Inferior parietal cortex (tissue), 1 donor: ENCODE results near the gene EFCAB6.

ENCODE experiments used
- DNase-seq: peaks from one replicate; pipeline ENCODE4 v3.0.0-alpha.2; 2016; ENCODE audit errors: extremely low spot score

Gene EFCAB6

GRCh38 chr22:43812890-43813289 is 785 bp upstream of the EFCAB6 start:
- no peak for DNase-seq

GRCh38 chr22:43811777-43812148 is 342 bp downstream of the EFCAB6 start:
- DNase-seq, result no peak

- DNase-seq, result no peak
Observed at GRCh38 chr22:43802897-43803495, 9.1 kb downstream of the EFCAB6 start.

- DNase-seq, result no peak
Observed at GRCh38 chr22:43800970-43801369, 11.1 kb downstream of the EFCAB6 start.

GRCh38 chr22:43798492-43798891 is 13.6 kb downstream of the EFCAB6 start:
- DNase-seq, result no peak

GRCh38 chr22:43796567-43796966 is 15.5 kb downstream of the EFCAB6 start:
- peak; percentile 70 for DNase-seq

GRCh38 chr22:43795320-43795719 is 16.8 kb downstream of the EFCAB6 start:
- DNase-seq, result no peak

GRCh38 chr22:43792905-43793304 is 19.2 kb downstream of the EFCAB6 start:
- no peak for DNase-seq

GRCh38 chr22:43789452-43789851 is 22.7 kb downstream of the EFCAB6 start:
- no peak for DNase-seq

GRCh38 chr22:43783777-43784176 is 28.3 kb downstream of the EFCAB6 start:
- DNase-seq, result no peak

- no peak for DNase-seq
Observed at GRCh38 chr22:43782448-43782847, 29.7 kb downstream of the EFCAB6 start.

- peak; percentile 58 for DNase-seq
Observed at GRCh38 chr22:43777286-43777685, 34.8 kb downstream of the EFCAB6 start.

- DNase-seq, result no peak
Observed at GRCh38 chr22:43776081-43776670, 35.9 kb downstream of the EFCAB6 start.

- no peak for DNase-seq
Observed at GRCh38 chr22:43774318-43774915, 37.7 kb downstream of the EFCAB6 start.

GRCh38 chr22:43772831-43773230 is 39.3 kb downstream of the EFCAB6 start:
- no peak for DNase-seq

- no peak for DNase-seq
Observed at GRCh38 chr22:43755452-43755851, 56.7 kb downstream of the EFCAB6 start.

- no peak for DNase-seq
Observed at GRCh38 chr22:43755011-43755410, 57.1 kb downstream of the EFCAB6 start.

GRCh38 chr22:43754176-43754575 is 57.9 kb downstream of the EFCAB6 start:
- DNase-seq, result no peak

GRCh38 chr22:43753688-43754087 is 58.4 kb downstream of the EFCAB6 start:
- DNase-seq, result no peak

- DNase-seq, result no peak
Observed at GRCh38 chr22:43750751-43751150, 61.4 kb downstream of the EFCAB6 start.

- DNase-seq, result no peak
Observed at GRCh38 chr22:43749473-43749872, 62.6 kb downstream of the EFCAB6 start.

- DNase-seq, result no peak
Observed at GRCh38 chr22:43747877-43748276, 64.2 kb downstream of the EFCAB6 start.

- no peak for DNase-seq
Observed at GRCh38 chr22:43747058-43747457, 65.0 kb downstream of the EFCAB6 start.
